PC-9 (cell line): ENCODE data around the gene NAA38. TPM values are rescaled to one million over a fixed set of nuclear protein-coding genes. Genes with fewer than 3 reads are reported as not detected.

Experiments
- BruUV-seq: library from RNA; stranded (reverse); fragments of 400-500 nt; replicated peaks from 2 replicates; lab custom pipeline; 2021; lab: Mats Ljungman, UMichigan
- CTCF ChIA-PET: fragments of 300-600 bp; sonication (Branson Sonifier 250); formaldehyde crosslinking; loops from one replicate; lab custom pipeline; 2022; ENCODE audit warnings: antibody characterized with exemption; lab: Charles Lee
- POLR2A ChIA-PET: fragments of 300-600 bp; sonication (Branson Sonifier 250); formaldehyde crosslinking; loops from one replicate; lab custom pipeline; 2022; ENCODE audit warnings: antibody characterized with exemption; ENCODE audit not compliant: unreplicated experiment; lab: Charles Lee
- DNase-seq, 2 experiments: peaks; one replicate each; pipeline versions ENCODE4 v3.0.0 to v3.0.0-alpha.2; 2015 to 2022; ENCODE audit warnings: mixed read lengths in 1 of 2
- H2AFZ ChIP-seq: fragments of 200-600 bp; sonication (generic); 2 replicates; pipeline ENCODE4 v1.8.1; 2017; ENCODE audit warnings: antibody characterized with exemption
- H3F3A ChIP-seq: fragments of 200-600 bp; sonication (generic); 2 replicates; pipeline ENCODE4 v1.8.1; 2017; ENCODE audit warnings: antibody characterized with exemption, mild to moderate bottlenecking, low read depth; ENCODE audit not compliant: insufficient read depth
- H3K27ac ChIP-seq: fragments of 200-600 bp; sonication (generic); 2 replicates; pipeline ENCODE4 v1.6.1; 2016; ENCODE audit warnings: mixed run types
- H3K27me3 ChIP-seq: fragments of 200-600 bp; sonication (generic); 2 replicates; pipeline ENCODE4 v1.6.1; 2016; ENCODE audit warnings: low read depth, mixed run types; ENCODE audit not compliant: insufficient read depth
- H3K36me3 ChIP-seq: fragments of 200-600 bp; sonication (generic); 2 replicates; pipeline ENCODE4 v1.6.1; 2016; ENCODE audit warnings: low read depth, mixed run types
- H3K4me1 ChIP-seq: fragments of 200-600 bp; sonication (generic); replicated peaks from 2 replicates; pipeline ENCODE4 v1.6.1; 2016; ENCODE audit warnings: mixed run types; ENCODE audit not compliant: insufficient read depth
- H3K4me2 ChIP-seq: fragments of 200-600 bp; sonication (generic); 2 replicates; pipeline ENCODE4 v1.6.1; 2017; ENCODE audit warnings: mixed run types
- H3K4me3 ChIP-seq: fragments of 200-600 bp; sonication (generic); 2 replicates; pipeline ENCODE4 v1.6.1; 2016; ENCODE audit warnings: mixed run types
- H3K79me2 ChIP-seq: fragments of 200-600 bp; sonication (generic); 2 replicates; pipeline ENCODE4 v1.6.1; 2017; ENCODE audit warnings: low read depth, mixed run types
- H3K9me2 ChIP-seq: fragments of 200-600 bp; sonication (generic); 2 replicates; pipeline ENCODE4 v1.8.1; 2017; ENCODE audit warnings: mild to moderate bottlenecking; ENCODE audit not compliant: insufficient read depth
- H3K9me3 ChIP-seq: fragments of 200-600 bp; sonication (generic); 2 replicates; pipeline ENCODE4 v1.8.1; 2016; ENCODE audit warnings: low read depth; ENCODE audit not compliant: insufficient read depth
- H4K20me1 ChIP-seq: fragments of 200-600 bp; sonication (generic); 2 replicates; pipeline ENCODE4 v1.8.1; 2017; ENCODE audit not compliant: insufficient read depth
- CTCF ChIP-seq: fragments of 200-600 bp; sonication (generic); conservative IDR thresholded peaks from 2 replicates; pipeline ENCODE4 v1.6.1; 2017; ENCODE audit warnings: mixed run types, antibody characterized with exemption, mild to moderate bottlenecking, moderate library complexity
- EZH2 ChIP-seq: fragments of 200-600 bp; sonication (generic); IDR thresholded peaks from 2 replicates; pipeline ENCODE4 v1.8.0; 2017; ENCODE audit warnings: antibody characterized with exemption, low read depth
- intact Hi-C: fragments of 100-400 bp; cut with micrococcal nuclease; formaldehyde crosslinking; loops from one replicate; pipeline ENCODE4 v1.10.0; 2022; ENCODE audit not compliant: unreplicated experiment
- total RNA-seq: library from RNA; stranded (reverse); gene quantifications from 2 replicates; pipeline ENCODE4 v1.2.3, GENCODE V29; 2021

Gene NAA38
- total RNA-seq, 1 experiment from 2014 or later, result 159 TPM

- Histone ChIP-seq H3K4me3 (no peak overlapping the region), H3K9me2 (no peaks in the 10 kb centered on the region), H3K9me3 (no peaks in the 10 kb centered on the region), H3K79me2 (peaks cover 20% of the 10 kb centered on the region), H2AFZ (no peak overlapping the region), H3K4me1 (peaks cover 28% of the 10 kb centered on the region), H4K20me1 (peaks cover 7% of the 10 kb centered on the region), H3K36me3 (no peaks in the 10 kb centered on the region), H3K4me2 (peak overlapping the region; percentile 97; the same call in 1 of the 2 replicates), H3K27ac (no peak overlapping the region), H3K27me3 (no peaks in the 10 kb centered on the region), H3F3A (peaks cover 50% of the 10 kb centered on the region; the same call in 1 of the 2 replicates)
- TF ChIP-seq CTCF (no peak), EZH2 (no peak)
- no peak for DNase-seq
- POLR2A ChIA-PET, result no interaction called here
- CTCF ChIA-PET, result no interaction called here
- BruUV-seq, result no TSS peak
- intact Hi-C loops, result loop anchor here (5.0 kb wide), 3 partner anchors 93 to 578 kb away; partner anchors contain the start of gene CLDN7
These were observed 16.9 kb downstream of the NAA38 start for GRCh38 chr17:7840441-7840840.

GRCh38 chr17:7839876-7840261 lies 17.5 kb downstream of the NAA38 start:
- no TSS peak for BruUV-seq
- peaks cover under 1% of the 10 kb centered on the region; the same call in 1 of the 2 replicates for H4K20me1 ChIP-seq
- H3K9me2 ChIP-seq, result no peaks in the 10 kb centered on the region
- ChIA-PET POLR2A (no interaction called here), CTCF (no interaction called here)
- H3K9me3 ChIP-seq, result no peaks in the 10 kb centered on the region
- H3K4me2 ChIP-seq, result no peak overlapping the region
- intact Hi-C loops, result loop anchor here (5.0 kb wide), 5 partner anchors 93 to 578 kb away; partner anchors contain the start of genes CLDN7, TMEM256, TP53 and WRAP53
- peaks cover 14% of the 10 kb centered on the region for H3K79me2 ChIP-seq
- H3K27me3 ChIP-seq, result no peaks in the 10 kb centered on the region
- H2AFZ ChIP-seq, result no peak overlapping the region
- no peak overlapping the region for H3K4me3 ChIP-seq
- H3K4me1 ChIP-seq, result peaks cover 24% of the 10 kb centered on the region
- peaks cover 50% of the 10 kb centered on the region; the same call in 1 of the 2 replicates for H3F3A ChIP-seq
- no peak overlapping the region for H3K27ac ChIP-seq
- TF ChIP-seq EZH2 (no peak), CTCF (no peak)
- no peaks in the 10 kb centered on the region for H3K36me3 ChIP-seq
- DNase-seq, result no peak

- Histone ChIP-seq H3K4me1 (peaks cover 24% of the 10 kb centered on the region), H2AFZ (no peak overlapping the region), H3K27me3 (no peaks in the 10 kb centered on the region), H3K9me3 (no peaks in the 10 kb centered on the region), H3K4me3 (no peak overlapping the region), H3K79me2 (peaks cover 12% of the 10 kb centered on the region), H3K9me2 (no peaks in the 10 kb centered on the region), H3K27ac (peak overlapping the region; percentile 46), H4K20me1 (no peaks in the 10 kb centered on the region), H3K4me2 (peak overlapping the region; percentile 69), H3F3A (peaks cover 47% of the 10 kb centered on the region; the same call in 1 of the 2 replicates), H3K36me3 (no peaks in the 10 kb centered on the region)
- intact Hi-C loops, result loop anchor here (5.0 kb wide), 2 partner anchors 152 to 437 kb away; partner anchors contain the start of genes TMEM256, TP53 and WRAP53
- CTCF ChIA-PET, result no interaction called here
- BruUV-seq, result no TSS peak
- POLR2A ChIA-PET, result no interaction called here
- TF ChIP-seq EZH2, result no peak
- no peak for TF ChIP-seq CTCF
- no peak for DNase-seq
These were observed 18.0 kb downstream of the NAA38 start for GRCh38 chr17:7839190-7839875.
